HepG2 (cell line): ENCODE measurements around the gene C1orf35. TPM values are rescaled to one million over a fixed set of nuclear protein-coding genes. Genes with fewer than 3 reads are reported as not detected.

Experiments used
- AFF4 ChIP-seq: sonication (generic); formaldehyde crosslinking; IDR thresholded peaks from 2 replicates; pipeline ENCODE4 v1.4.0; 2020; ENCODE audit warnings: missing genetic modification reagents
- AGO1 ChIP-seq: fragments of 200-400 bp; formaldehyde crosslinking; IDR thresholded peaks from 2 replicates; pipeline ENCODE4 v1.6.1; 2017; ENCODE audit warnings: mild to moderate bottlenecking, low read depth, low read length, moderate library complexity; ENCODE audit not compliant: poor library complexity, severe bottlenecking
- FLYWCH1 ChIP-seq: sonication (generic); formaldehyde crosslinking; IDR thresholded peaks from 2 replicates; pipeline ENCODE4 v1.8.1; 2023; ENCODE audit warnings: mild to moderate bottlenecking, missing genetic modification reagents
- KLF11 ChIP-seq: IDR thresholded peaks from 2 replicates; pipeline ENCODE4 v1.6.1; 2016; ENCODE audit warnings: missing compliant biosample characterization
- NR1H2 ChIP-seq: sonication (generic); formaldehyde crosslinking; IDR thresholded peaks from 2 replicates; pipeline ENCODE4 v1.8.1; 2022; ENCODE audit warnings: low read depth, missing genetic modification reagents, borderline replicate concordance
- PAX8 ChIP-seq: sonication (generic); formaldehyde crosslinking; IDR thresholded peaks from 2 replicates; pipeline ENCODE4 v1.8.0; 2022; ENCODE audit warnings: mild to moderate bottlenecking, missing genetic modification reagents, borderline replicate concordance
- PLSCR1 ChIP-seq: sonication (generic); formaldehyde crosslinking; IDR thresholded peaks from 2 replicates; pipeline ENCODE4 v1.5.0; 2020; ENCODE audit warnings: missing genetic modification reagents, mild to moderate bottlenecking, borderline replicate concordance
- PRDM10 ChIP-seq: sonication (generic); formaldehyde crosslinking; IDR thresholded peaks from 2 replicates; pipeline ENCODE4 v1.4.0; 2020; ENCODE audit warnings: low read depth, missing genetic modification reagents
- REXO4 ChIP-seq: sonication (generic); formaldehyde crosslinking; IDR thresholded peaks from 2 replicates; pipeline ENCODE4 v1.8.0; 2022; ENCODE audit warnings: missing genetic modification reagents, mild to moderate bottlenecking, borderline replicate concordance
- RXRA ChIP-seq: sonication (generic); formaldehyde crosslinking; IDR thresholded peaks from 2 replicates; pipeline ENCODE4 v1.5.1; 2020; ENCODE audit warnings: missing genetic modification reagents
- SMC3 ChIP-seq: IDR thresholded peaks from 2 replicates; pipeline ENCODE4 v1.6.1; 2011; ENCODE audit warnings: low read length, improper control_type of control experiment
- STAG1 ChIP-seq: sonication (generic); formaldehyde crosslinking; IDR thresholded peaks from 2 replicates; pipeline ENCODE4 v1.4.0; 2020; ENCODE audit warnings: missing genetic modification reagents
- ZBTB1 ChIP-seq: sonication (generic); formaldehyde crosslinking; IDR thresholded peaks from 2 replicates; pipeline ENCODE4 v1.4.0; 2020; ENCODE audit warnings: missing genetic modification reagents, borderline replicate concordance
- ZNF234 ChIP-seq: sonication (generic); formaldehyde crosslinking; conservative IDR thresholded peaks from 2 replicates; pipeline ENCODE4 v1.5.1; 2020; ENCODE audit warnings: mild to moderate bottlenecking, missing genetic modification reagents
- ZNF431 ChIP-seq: sonication (generic); formaldehyde crosslinking; IDR thresholded peaks from 2 replicates; pipeline ENCODE4 v1.9.0; 2022; ENCODE audit warnings: missing genetic modification reagents, low read depth, mild to moderate bottlenecking, borderline replicate concordance
- ZNF576 ChIP-seq: sonication (generic); formaldehyde crosslinking; IDR thresholded peaks from 2 replicates; pipeline ENCODE4 v1.4.0; 2020; ENCODE audit warnings: mild to moderate bottlenecking, missing genetic modification reagents
- ZNF839 ChIP-seq: sonication (generic); formaldehyde crosslinking; IDR thresholded peaks from 2 replicates; pipeline ENCODE4 v1.4.0; 2020; ENCODE audit warnings: missing genetic modification reagents, mild to moderate bottlenecking, borderline replicate concordance
- ZUFSP ChIP-seq: sonication (generic); formaldehyde crosslinking; IDR thresholded peaks from 2 replicates; pipeline ENCODE4 v1.9.0; 2021; ENCODE audit warnings: missing genetic modification reagents, mild to moderate bottlenecking, borderline replicate concordance
- polyA plus RNA-seq, 8 experiments: library from polyadenylated mRNA; depleted of rRNA in 3 of 8; stranded (reverse) in 7 of 8; unstranded in 1 of 8; fragments of >200 nt; fragmentation: Illumina TruSeq in 4 of 8; extraction: Trizol in 4 of 8; gene quantifications; 2 replicates each; pipeline versions ENCODE4 v1.2.1 to v1.2.3, GENCODE V29; 2011 to 2016; ENCODE audit warnings: low read depth in 4 of 8, missing spikeins in 1 of 8, mixed read lengths in 1 of 8; ENCODE audit not compliant: insufficient read depth in 1 of 8
- total RNA-seq, 5 experiments: library from RNA; depleted of rRNA; stranded (reverse); fragments of >200 nt; fragmentation: Illumina TruSeq; extraction: Trizol; gene quantifications; 2 replicates each; pipeline ENCODE4 v1.2.3, GENCODE V29; 2016; ENCODE audit warnings: low read depth in 1 of 5

The C1orf35 gene
- total and polyA plus RNA-seq, 2 of the 13 experiments (the other 11 are each of a cell fraction or from before 2014, with no cell fraction given), result 8.1 to 19.3 TPM

GRCh38 chr1:228102791-228103620 is at the start of gene C1orf35 (continued):
- TF ChIP-seq PRDM10 (CRISPR knock-in tag), result no peak
- no peak for TF ChIP-seq ZUFSP (CRISPR knock-in tag)
- TF ChIP-seq NR1H2 (CRISPR knock-in tag), result no peak
- TF ChIP-seq FLYWCH1, result 0 out of 2 replicates have a peak, but pooled peaks have one; percentile 64
- no peak for TF ChIP-seq AFF4 (CRISPR knock-in tag)
- no peak for TF ChIP-seq KLF11 (CRISPR knock-in tag)
- peak; percentile 72; the same call in 1 of the 2 replicates for TF ChIP-seq ZNF576 (CRISPR knock-in tag)
- no peak for TF ChIP-seq REXO4 (CRISPR knock-in tag)
- no peak for TF ChIP-seq AGO1
- no peak for TF ChIP-seq ZNF839 (CRISPR knock-in tag)
- no peak for TF ChIP-seq ZNF234 (CRISPR knock-in tag)
- TF ChIP-seq ZNF431 (CRISPR knock-in tag), result 0 out of 2 replicates have a peak, but pooled peaks have one; percentile 29
- no peak for TF ChIP-seq PLSCR1
- TF ChIP-seq PAX8 (CRISPR knock-in tag), result no peak
- 0 out of 2 replicates have a peak, but pooled peaks have one; percentile 3 for TF ChIP-seq STAG1
- no peak for TF ChIP-seq ZBTB1 (CRISPR knock-in tag)
- peak; percentile 78 for TF ChIP-seq RXRA (CRISPR knock-in tag)
- TF ChIP-seq SMC3, result no peak
